ENCODE data around the gene WNK2.

Gene WNK2

DNA sequence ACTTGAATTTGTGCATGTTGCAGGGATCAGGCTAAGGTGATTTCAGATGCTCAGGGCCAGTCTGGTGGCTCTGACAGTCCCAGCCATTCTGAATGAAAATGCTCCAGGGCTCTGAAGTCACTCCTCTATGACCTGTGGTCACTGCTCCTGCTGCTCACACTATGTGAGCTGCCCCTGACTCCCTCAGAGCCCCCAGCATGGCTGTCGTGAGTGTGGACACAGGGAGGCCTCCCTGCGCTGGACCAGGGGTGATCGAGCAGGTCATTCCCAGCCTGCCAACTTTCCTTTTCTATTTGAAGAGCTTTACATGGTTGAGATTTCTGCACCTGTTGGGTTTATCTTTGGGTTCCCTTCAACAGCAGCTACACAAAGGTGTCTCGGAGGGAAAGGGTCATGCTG is 74.5 kb downstream of the WNK2 start:
- DNase-seq, result no peak

DNA sequence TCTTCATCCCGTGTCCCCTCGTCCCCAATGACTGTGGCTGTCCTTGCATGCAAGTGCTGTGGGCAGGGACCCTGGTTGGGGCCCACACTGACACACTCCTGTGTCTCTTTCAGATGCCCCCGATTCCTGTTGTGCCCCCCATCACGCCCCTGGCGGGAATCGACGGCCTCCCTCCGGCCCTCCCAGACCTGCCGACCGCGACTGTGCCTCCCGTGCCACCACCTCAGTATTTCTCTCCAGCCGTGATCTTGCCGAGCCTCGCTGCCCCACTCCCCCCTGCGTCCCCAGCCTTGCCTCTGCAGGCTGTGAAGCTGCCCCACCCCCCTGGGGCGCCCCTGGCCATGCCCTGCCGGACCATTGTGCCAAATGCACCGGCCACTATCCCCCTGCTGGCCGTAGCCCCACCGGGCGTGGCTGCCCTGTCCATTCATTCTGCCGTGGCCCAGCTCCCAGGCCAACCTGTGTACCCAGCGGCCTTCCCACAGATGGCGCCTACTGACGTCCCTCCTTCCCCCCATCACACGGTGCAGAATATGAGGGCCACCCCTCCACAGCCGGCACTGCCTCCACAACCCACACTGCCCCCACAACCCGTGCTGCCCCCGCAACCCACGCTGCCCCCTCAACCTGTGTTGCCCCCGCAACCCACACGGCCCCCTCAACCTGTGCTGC is 75.0 kb downstream of the WNK2 start:
- DNase-seq, result no peak

DNA sequence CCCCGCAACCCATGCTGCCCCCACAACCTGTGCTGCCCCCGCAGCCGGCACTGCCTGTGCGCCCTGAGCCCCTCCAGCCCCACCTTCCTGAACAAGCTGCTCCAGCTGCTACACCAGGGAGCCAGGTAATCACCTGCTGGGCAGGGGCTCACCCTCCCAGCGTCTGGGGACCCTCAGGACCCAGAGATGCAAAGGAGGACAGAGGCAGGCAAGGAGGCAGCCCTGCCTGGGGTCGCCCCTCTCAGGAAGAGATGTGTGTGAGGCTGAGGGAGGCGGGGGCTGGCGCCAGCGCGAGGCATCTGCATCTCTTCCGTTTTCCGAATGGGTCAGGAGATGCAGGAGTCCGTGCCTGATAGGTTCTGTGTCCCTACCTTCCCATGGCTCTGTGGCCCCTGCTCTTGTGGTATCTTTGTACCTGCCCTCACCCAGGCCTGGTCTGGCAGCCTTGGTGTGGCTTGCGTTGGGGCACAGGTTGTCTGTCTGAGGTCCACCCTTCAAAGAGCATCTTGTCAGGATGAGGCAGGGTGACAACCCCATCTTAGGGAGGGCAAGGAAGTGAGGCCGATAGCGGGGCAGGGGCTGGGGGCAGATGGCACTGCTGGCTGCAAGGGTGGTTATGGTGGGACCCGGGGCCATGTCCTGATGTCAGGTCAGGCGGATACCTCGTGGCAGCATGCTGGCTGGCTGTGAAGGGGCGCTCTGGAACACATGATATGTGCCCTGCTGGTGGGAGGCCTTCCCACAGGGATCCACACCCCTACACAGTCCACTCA is 75.7 kb downstream of the WNK2 start:
- DNase-seq, result no peak

- no peak for DNase-seq
Measured at GRCh38 chr9:93260263-93261066, 76.5 kb downstream of the WNK2 start.

DNA sequence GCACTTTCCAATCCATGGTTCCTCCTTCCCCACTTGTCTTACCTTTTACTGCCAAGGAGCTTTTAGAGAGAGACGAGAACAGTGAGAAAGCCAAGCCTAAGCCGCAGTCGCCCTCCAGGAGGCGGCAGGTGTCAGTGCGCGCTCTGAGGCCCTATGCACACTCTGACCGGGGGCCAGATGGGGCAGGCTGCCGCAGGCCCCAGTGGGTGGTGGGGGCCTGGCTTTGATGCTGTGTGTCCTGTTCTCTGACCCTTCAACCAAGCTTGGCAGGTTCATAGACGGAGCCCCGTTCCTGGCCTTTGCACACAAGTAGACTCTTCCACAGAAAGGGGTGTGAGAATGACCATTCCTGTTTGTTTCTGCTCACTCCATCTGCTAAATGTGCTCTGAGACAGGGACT is 77.3 kb downstream of the WNK2 start:
- DNase-seq, result no peak

GRCh38 chr9:93261735-93262523 is 78.0 kb downstream of the WNK2 start:
- DNase-seq, result no peak

DNA sequence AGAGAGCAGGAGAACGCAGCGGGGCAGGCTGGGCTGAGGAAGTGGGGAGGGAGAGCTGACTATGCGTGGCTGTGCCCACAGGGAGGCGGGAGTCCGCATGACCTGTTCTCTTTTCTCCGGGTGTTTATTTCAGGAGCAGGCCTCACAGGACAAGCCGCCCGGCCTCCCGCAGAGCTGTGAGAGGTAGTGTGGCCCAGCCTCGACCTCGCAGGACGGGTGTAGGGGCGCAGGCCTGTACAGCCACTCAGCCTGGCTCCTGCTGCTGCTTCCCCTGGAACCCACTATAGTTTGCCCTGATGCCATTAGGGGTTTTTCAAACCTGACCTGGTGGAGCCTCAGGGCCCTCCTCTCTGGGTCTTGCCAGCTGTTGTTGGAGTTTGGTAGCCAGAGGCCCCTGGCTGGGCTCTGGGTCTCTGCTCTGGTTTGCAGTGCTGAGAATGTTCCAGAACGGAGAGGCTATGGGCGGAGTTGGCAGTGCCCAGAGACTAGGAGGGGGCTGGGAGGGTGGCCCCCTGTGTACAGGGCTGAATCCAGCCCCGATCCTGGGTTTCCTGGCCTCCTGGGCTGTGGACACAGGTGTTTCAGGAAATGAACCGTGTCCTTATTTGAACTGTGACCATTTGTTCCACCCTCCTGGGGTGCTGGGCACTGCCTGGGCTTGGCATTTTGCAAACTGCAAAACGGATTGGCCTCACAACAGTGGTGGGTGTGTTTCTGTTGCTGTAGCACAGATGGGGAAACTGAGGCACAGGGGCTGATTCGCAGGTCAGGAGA is 78.8 kb downstream of the WNK2 start:
- DNase-seq, result no peak

- DNase-seq, result no peak
Measured at GRCh38 chr9:93263334-93264229, 79.6 kb downstream of the WNK2 start.

DNA sequence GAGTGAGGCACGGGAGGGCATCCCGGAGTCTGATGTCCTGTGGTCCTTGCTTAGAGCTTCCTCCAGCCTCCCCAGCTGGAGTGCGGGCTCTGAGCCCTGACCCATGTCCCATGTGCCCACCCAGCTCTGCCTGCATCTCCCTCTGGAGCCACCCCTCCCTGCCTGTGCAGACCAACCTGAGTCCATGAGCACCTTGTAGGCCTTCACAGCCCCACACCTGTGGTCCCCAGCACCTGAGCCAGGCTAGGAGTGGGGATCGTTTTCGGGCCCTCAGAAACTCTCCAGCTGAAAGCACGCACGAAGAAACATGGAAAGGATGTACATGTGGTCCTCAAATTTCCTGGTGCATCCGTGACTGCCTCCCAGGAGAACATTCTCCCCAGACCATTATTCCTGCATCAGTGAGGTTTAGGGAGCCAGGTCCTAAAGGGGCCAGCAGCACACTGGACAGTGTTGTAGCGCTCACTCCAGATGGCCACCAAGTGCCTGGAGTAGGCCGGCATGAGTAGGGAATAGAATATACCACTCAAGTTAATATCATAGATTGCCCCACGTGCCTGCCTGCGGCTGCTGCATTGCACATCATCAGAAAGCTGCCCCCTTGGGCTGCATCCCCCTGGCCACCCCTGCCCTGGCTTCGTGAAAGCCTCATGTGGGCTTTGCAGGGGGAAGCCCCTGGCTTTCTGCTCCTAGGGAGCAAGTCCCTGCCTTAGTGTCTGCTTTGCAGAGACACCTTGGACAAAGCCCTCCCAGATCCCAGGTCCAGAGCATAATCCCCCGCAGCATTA is 80.6 kb downstream of the WNK2 start:
- DNase-seq, result no peak

DNA sequence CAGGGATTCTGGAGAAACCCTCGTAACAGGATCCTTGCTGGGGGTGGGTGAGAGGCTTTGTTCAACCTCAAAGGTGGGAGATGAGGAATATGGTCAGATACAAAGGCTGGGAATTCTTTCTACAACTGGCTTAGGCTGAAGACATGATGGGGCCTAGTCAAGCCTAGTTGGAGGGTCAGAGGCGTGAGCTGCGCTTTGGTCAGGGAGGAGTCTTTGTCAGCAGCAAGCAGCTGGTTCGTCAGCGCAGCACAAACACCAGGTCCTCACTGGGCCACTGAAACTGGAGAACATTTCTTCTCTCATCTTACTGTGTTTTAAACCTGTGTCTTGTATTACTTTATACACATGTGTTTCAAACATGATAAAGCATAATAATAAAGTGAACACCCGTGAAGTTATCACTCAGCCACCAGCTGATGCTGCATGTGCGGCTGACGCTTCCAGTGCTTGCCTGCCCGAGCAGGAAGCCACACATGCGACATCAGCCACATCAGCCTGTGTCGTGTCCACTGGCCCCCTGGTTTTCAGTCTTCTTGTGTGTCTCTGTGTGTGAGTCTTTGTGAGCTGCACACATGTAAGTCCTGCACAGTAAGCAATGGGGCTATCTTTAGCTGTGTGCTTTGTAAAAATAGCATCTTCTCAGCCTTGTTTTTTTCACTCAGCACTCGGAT is 81.5 kb downstream of the WNK2 start:
- DNase-seq, result no peak

DNA sequence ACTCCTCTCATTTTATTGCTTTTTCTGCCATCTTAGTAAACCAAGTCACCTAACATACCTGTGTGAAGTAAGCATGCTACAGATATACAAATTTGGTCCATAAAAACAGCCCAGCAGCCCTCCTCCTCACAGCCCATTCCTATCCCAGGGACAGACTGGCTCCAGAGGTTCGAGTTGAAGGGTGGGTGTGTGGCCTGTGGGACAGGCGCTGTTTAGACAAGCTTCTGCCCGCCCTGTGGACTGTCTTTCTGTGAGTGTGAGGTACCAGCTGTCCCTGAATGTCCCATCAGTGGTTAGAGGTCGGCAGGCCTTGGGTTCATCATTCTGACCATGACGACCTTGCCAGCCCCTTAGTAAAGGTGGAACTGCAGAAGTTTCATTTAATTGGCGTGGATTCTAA is 82.0 kb downstream of the WNK2 start:
- DNase-seq, result no peak

GRCh38 chr9:93266521-93267001 is 82.6 kb downstream of the WNK2 start:
- DNase-seq, result no peak

- no peak for DNase-seq
Measured at GRCh38 chr9:93267091-93267541, 83.2 kb downstream of the WNK2 start.

GRCh38 chr9:93267681-93268505 is 84.0 kb downstream of the WNK2 start:
- no peak for DNase-seq

DNA sequence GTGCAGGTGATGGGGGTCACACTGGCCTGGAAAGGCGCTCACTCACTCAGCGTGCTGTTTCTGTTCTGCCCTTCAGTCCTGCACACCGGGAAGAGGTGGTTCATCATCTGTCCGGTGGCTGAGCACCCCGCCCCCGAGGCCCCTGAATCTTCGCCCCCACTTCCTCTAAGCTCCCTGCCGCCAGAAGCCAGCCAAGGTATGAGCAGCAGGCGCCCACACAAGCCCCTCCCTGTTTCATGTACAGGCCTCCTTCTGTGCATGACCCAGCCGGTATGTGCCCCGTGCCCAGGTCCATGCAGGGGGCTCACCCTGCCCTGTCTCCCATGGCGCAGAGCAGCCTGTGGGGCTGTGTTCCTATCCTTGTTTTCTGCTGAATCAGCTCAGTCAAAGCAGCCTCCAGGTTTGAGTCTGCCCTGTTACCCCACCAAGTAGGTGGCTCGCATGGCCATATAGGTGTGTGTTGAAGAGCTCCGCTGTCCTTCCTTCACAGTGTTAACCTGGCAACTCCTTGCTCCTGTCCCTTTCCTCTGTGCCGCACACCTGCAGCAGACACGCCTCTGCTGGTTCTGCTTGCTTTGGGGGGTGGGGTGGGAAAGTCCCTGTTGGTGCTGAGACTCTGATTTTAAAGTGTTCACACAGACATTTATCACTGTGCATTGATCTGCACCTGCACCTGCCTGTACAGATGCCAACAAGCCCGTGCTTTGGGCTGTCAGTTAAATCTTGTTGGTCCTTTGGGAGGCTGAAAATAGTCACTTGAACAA is 84.8 kb downstream of the WNK2 start:
- DNase-seq, result peak; percentile 27 to 52 (median 42)

DNA sequence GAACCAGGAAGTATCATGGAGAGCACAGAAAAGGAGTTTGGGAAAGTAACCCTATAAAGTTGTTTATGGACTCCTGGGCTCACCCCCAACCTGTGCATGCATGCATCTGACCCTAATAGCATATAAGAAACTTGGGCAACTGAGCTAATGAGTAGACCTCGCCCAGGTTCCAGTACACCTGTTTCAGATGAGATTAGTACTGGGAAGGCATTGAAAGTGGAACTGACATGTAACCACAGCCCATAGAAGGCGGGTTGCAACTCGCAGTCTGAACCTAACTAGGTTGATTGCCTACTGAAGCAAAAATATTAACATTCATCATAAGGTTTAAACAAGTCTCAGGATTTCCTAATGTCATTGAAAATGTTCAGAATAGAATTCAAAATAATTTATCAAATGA is 87.0 kb downstream of the WNK2 start:
- no peak for DNase-seq

DNA sequence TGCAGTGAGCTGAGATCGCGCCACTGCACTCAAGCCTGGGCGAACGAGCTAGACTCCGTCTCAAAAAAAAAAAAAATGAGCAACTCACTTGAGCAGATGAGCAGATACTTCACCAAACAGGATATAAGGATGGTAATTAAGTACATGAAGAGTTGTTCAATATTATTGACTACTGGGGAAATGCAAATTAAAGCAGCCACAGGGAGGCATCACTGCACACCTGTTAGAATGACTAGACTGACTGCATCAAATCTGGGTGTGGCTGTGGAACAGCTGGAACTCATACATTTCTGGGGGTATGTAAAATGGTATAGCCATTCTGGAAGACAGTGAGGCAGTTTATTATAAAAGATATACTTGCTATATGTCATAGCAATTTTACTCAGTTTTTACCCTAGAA is 93.0 kb downstream of the WNK2 start:
- DNase-seq, result no peak

GRCh38 chr9:93278144-93278543 is 94.2 kb downstream of the WNK2 start:
- no peak for DNase-seq
